ENCODE results near the gene CCDC89.
A peak's percentile ranks its signal among the peaks of the same experiment; 100 is the strongest.
"Not testable (repeated sequence)": the region's sequence is repeated elsewhere in the genome, so short reads cannot be mapped to it uniquely, and the experiment has no call there.

Gene CCDC89

DNA sequence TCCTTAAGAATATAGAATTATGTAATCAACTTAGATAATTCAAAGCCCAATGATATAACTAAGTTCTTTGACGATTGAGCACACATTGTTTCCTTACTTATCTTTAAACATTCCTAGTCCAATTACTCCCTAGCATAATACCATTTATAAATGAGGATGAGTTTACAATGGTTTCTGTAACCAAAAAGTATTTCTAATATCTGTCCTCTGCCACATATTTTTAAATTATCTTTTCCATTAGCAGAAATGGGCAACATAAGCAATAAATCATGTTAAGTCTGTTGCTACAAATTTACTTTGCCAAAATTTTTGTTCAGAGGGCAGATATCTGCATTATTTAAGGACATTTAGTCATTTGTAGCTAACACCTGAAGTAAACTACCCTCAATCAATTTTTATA is 27.8 kb downstream of the CCDC89 start:
- TF ChIP-seq CTCF (conservative IDR thresholded peaks at IDR 0.05): no peak
- H3K27ac ChIP-seq: no peak overlapping the region

GRCh38 chr11:85656777-85657176 is 29.2 kb downstream of the CCDC89 start:
- TF ChIP-seq ZFX (IDR thresholded peaks at IDR 0.05) (no peak), CTCF (conservative IDR thresholded peaks at IDR 0.05) (no peak)
- H3K27ac ChIP-seq: no peak overlapping the region

GRCh38 chr11:85654343-85654742 is 31.7 kb downstream of the CCDC89 start:
- not testable (repeated sequence) for H3K27ac ChIP-seq

- no peak for TF ChIP-seq CTCF (conservative IDR thresholded peaks at IDR 0.05)
- no peak for TF ChIP-seq ZFX (IDR thresholded peaks at IDR 0.05)
- no peak overlapping the region for H3K27ac ChIP-seq
Measured at GRCh38 chr11:85652786-85653447, 33.1 kb downstream of the CCDC89 start.

DNA sequence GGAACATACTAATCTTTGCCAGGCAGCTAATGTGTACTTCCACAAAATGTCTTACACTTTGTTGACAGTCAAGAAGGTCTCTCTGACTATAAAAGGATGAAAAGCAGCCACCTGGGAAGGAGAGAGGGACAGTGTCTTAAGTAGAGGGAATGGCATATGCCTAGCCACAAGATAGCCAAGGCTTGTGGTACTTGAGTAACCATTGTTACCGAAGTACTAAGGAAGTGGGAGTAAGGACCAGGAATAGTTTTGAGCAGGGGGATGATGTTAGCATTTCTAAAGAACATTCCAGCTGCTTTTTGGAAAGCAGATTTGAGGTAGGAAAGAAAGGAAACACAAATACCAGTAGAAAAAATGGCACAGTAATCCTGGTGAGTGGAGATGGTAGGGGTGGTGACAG is 34.9 kb downstream of the CCDC89 start:
- no peak overlapping the region for H3K27ac ChIP-seq
- TF ChIP-seq CTCF (conservative IDR thresholded peaks at IDR 0.05) (no peak), ZFX (IDR thresholded peaks at IDR 0.05) (no peak)

- TF ChIP-seq ZFX (IDR thresholded peaks at IDR 0.05) (0 out of 2 replicates have a peak, but pooled peaks have one; percentile 46), CTCF (conservative IDR thresholded peaks at IDR 0.05) (no peak)
- H3K27ac ChIP-seq: peak within 1 kb of the TSS; percentile 61
Measured at GRCh38 chr11:85647604-85648299, 38.2 kb downstream of the CCDC89 start, which contains the start of gene TMEM126A. Gene TMEM126A (plus strand): TSS chr11:85647967. CDS start chr11:85650256, 2,289 bp downstream.

DNA sequence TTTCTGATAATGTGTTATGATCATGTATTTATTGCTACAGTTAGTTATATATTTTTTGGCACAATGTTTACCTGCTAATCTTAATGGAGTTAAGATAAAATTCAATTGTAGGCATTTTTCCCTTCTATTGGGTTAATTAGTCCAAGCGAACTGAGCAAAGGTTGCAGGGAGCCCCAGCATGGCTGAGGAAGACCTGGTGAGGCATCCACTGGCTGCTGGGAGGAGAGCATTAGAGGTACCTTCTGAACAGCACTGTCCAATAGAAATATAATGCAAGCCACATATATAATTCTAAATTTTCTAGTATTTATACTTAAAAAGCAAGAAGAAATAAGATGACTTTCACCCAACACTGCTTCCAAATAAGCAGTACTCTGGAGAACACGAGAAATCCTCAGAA is 38.9 kb downstream of the CCDC89 start:
- H3K27ac ChIP-seq: peak overlapping the region; percentile 57; the same call in 1 of the 2 replicates
- TF ChIP-seq CTCF (conservative IDR thresholded peaks at IDR 0.05) (no peak), ZFX (IDR thresholded peaks at IDR 0.05) (no peak)

Measured in C4-2B (cell line).